HT1080 (cell line): ENCODE measurements around the gene CD52. TPM values are rescaled to one million over a fixed set of nuclear protein-coding genes. Genes with fewer than 3 reads are reported as not detected.

Experiments
- DNase-seq: peaks from one replicate; pipeline ENCODE4 v3.0.0-alpha.2; 2015; ENCODE audit warnings: low read depth
- total RNA-seq: library from RNA; depleted of rRNA; stranded (reverse); fragments of >200 nt; shearing (Covaris generic); gene quantifications from 2 replicates; pipeline ENCODE4 v1.2.3, GENCODE V29; 2014; rRNA removed

CD52 gene
- total RNA-seq, 1 experiment from 2014 or later: not detected

GRCh38 chr1:26353976-26354820 is 36.4 kb downstream of the CD52 start, which contains the start of gene CRYBG2:
Gene CRYBG2, minus strand, starts transcription at chr1:26354130. Its CDS starts 7,473 bp downstream, at chr1:26346657.
- no peak for DNase-seq

GRCh38 chr1:26354972-26355371 is 37.2 kb downstream of the CD52 start:
- DNase-seq: no peak

DNA sequence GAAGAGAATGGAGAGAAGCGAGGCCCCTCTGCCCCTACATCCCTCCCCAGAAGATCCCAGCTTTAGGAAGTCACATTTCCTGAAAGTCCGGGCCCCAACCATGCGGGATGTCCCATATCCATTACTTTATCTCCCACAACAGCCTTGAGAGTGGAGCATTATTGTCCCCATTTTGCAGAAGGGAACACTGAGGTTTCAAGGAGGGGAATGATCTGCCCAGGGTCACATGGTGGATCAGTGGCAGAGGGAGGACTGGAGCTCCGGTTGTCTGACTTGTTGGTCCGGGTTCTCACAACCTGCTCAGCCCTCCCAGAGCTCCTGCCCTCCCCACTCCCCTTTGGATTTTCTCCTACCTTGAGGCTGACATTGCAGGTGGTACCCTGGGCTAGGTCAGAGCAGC is 38.3 kb downstream of the CD52 start:
- DNase-seq: no peak

GRCh38 chr1:26357121-26357602 is 39.4 kb downstream of the CD52 start:
- no peak for DNase-seq

DNA sequence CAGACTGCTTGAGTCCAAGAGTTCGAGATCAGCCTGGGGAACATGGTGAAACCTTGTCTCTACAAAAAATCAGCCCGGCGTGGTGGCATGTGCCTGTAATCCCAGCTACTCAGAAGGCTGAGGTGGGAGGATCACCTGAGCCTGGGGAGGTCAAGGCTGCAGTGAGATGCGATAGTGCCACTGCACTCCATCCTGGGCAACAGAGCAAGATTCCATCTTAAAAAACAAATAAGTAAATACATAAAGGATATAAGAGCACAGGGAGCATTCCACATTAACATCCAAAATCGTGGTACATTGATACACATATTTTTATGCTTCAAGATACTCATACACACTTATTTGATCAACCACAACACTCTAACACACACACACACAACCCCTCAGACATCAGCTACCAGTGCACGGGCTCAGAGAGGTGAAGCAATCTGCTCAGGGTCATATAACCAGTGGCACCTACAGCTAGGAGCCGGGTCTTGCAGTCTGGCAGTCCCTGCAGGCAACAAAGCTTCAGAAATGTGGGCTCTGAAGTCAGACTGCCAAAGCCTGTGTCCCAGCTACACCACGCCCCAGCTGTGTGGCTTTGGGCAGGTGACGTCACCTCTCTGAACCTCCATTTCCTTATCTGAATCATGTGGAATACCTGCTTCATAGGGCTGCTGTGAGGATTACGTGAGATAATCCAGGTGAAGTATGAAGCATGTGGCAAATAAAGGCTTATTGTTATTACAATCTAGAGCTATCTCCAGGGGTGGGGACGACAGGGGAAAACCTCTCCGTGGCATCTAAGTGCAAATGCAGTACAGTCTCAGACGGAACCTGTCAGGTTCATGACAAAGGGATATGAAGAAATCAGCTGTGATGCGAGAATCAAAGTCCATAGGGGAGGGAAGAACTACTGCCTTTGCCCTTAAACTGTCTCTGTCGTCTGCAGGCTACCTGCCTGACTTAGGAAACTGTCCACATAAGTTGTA is 40.9 kb downstream of the CD52 start:
- peak; percentile 53 for DNase-seq

- no peak for DNase-seq
These were observed 42.4 kb downstream of the CD52 start for GRCh38 chr1:26359981-26360806.

- DNase-seq: no peak
These were observed 43.2 kb downstream of the CD52 start for GRCh38 chr1:26360807-26361604.

DNA sequence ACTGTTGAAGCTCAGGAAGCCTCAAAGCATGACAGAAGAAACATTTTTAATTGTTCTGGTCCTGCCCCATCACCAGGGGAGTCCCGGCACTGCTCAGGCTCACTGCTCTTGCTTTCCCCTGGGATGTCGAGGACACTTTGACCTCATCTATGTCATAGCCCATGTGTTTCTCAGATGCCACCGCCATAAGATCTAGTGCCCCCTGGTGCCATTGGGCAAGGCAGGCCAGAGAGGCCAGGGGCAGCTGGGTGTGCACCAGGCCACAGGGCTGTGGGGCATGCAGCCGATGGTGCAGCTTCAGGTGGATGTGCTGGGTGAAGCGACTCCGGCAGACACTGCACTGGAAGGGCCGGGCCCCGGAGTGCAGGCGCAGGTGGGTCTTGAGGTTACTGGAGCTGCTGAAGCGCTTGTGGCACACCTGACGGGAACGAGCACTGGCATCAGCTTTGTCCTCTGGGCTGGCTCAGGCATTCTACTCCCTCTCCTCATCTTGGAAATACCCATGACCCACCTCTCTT is 43.9 kb downstream of the CD52 start:
- DNase-seq: no peak

GRCh38 chr1:26362331-26362730 is 44.6 kb downstream of the CD52 start:
- DNase-seq: no peak

GRCh38 chr1:26363549-26364448 is 46.0 kb downstream of the CD52 start:
- DNase-seq: peak; percentile 63

GRCh38 chr1:26364956-26365355 is 47.2 kb downstream of the CD52 start:
- DNase-seq: no peak

- no peak for DNase-seq
These were observed 49.7 kb downstream of the CD52 start for GRCh38 chr1:26367441-26367840.

GRCh38 chr1:26368006-26368405 is 50.2 kb downstream of the CD52 start:
- DNase-seq: no peak

DNA sequence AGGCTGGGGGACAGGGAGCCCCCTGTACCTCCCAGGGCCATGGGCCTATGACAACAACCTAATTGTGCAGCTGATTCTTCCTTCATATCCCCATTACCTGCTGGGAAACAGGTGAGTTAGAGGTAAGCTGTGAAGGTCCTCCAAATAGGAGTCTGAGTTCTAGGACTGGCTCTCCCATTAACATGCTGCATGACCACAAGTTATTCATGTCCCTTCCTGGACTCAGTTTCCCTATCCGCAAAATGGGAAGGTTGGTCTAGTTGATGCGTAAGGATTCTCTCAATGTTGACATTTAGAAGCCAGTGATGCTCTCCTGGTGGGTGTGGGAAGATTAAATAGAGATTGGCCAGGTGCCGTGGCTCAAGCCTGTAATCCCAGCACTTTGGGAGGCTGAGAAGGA is 50.7 kb downstream of the CD52 start:
- no peak for DNase-seq

Other genes starting within 250 kb of the CD52 start
- gene PDIK1L, start 206.1 kb upstream of the CD52 start, total RNA-seq: 4.0 and 4.5 TPM in 2 replicates
- gene FAM110D, start 158.9 kb upstream of the CD52 start, total RNA-seq: 0.10 and 0.19 TPM in 2 replicates
- gene C1orf232, start 149.0 kb upstream of the CD52 start, total RNA-seq: not detected in 2 replicates
- 51.1 and 51.9 TPM in 2 replicates for gene ZNF593, start 148.1 kb upstream of the CD52 start, total RNA-seq
- not detected in 2 replicates for gene ZNF593OS, start 146.1 kb upstream of the CD52 start, total RNA-seq
- gene CNKSR1, start 140.5 kb upstream of the CD52 start, total RNA-seq: 0.10 and 0.26 TPM in 2 replicates
- gene CATSPER4, start 127.4 kb upstream of the CD52 start, total RNA-seq: not detected in 2 replicates
- gene CEP85, start 83.8 kb upstream of the CD52 start, total RNA-seq: 15.5 and 18.3 TPM in 2 replicates
- 143 and 314 TPM in 2 replicates for gene SH3BGRL3, start 37.9 kb upstream of the CD52 start, total RNA-seq
- gene UBXN11, start 11.3 kb upstream of the CD52 start, total RNA-seq: 4.0 and 4.5 TPM in 2 replicates
- gene CRYBG2, start 36.2 kb downstream of the CD52 start, total RNA-seq: 0.03 and 0.27 TPM in 2 replicates
- gene ZNF683, start 54.8 kb downstream of the CD52 start, total RNA-seq: not detected in 2 replicates
- not detected in 2 replicates for gene LIN28A, start 92.9 kb downstream of the CD52 start, total RNA-seq
- 18.1 and 26.2 TPM in 2 replicates for gene DHDDS, start 114.4 kb downstream of the CD52 start, total RNA-seq
- gene HMGN2, start 154.5 kb downstream of the CD52 start, total RNA-seq: 453 and 631 TPM in 2 replicates
- 30.2 and 35.1 TPM in 2 replicates for gene RPS6KA1, start 211.8 kb downstream of the CD52 start, total RNA-seq